SKM-1 treated with dmso at 0.1 percent for 144 hours (cell line): ENCODE measurements around the gene CYSRT1.
A peak's percentile ranks its signal among the peaks of the same experiment; 100 is the strongest.
"Not testable (repeated sequence)": the region's sequence is repeated elsewhere in the genome, so short reads cannot be mapped to it uniquely, and the experiment has no call there.

Source experiments
- DNase-seq: peaks from one replicate; lab custom pipeline; 2025; ENCODE audit not compliant: unreplicated experiment; lab: John Stamatoyannopoulos, UW

CYSRT1 gene

GRCh38 chr9:137247916-137248175 lies 22.9 kb downstream of the CYSRT1 start:
- DNase-seq = no peak

DNA sequence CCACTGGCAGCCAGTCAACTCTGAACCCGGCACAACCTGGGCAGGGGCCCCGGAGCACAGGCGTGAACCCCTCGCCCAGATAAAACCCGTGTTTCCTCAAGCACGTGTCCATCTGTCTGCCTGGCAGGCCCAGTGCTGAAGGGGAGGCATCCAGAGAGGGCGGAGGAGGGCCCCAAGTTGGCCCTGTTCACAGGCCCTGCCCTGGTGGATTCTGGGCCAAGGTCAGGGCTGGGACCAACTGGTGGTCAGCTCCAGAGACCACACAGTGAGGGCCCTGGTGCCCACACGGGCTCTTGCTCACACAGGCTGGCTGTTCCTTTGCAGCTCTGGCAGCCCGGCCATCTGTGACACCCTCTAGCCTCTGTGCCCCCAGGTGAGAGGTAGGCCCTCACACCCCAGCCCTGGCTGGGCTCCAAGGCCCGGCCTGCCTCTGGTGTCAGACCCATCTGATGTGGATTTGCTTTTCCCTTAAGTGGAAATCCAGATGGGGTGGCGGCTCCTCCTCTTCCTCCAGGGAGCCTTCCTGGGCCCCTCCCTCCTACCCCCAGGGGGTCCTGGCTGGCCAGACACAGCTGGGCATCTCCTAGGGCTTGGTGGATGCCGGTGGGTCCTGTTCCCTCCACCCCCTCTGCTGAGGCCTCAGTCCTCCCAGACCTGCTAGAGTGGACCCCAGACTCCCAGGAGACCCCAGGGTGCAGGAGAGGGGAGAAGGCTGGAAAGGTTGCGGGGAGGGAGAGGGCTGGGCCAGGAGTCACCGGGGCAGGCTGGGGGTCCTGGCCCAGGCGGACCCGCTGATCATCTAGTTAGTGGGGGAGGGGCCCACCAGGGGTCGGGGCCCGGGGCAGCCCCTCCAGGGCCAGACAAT lies 25.6 kb downstream of the CYSRT1 start:
- no peak for DNase-seq

DNA sequence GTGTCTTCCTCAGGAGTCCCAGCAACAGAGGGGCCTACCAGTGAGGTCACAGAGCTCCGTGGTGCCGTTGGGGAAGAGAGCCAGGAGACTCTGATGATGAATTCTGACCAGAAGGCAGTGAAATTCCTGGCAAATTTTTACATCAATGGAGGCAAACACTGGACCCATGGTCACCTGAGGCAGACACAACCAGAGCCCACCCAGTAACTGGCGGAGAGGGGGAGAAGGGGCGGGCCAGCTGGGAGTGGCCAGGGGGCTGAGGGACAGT lies 26.2 kb downstream of the CYSRT1 start, which contains the start of gene STPG3:
Gene STPG3, plus strand, starts transcription at position 93 of the 268 bp plus-strand sequence. Its CDS starts 1 bp downstream, at position 94.
- DNase-seq = no peak

GRCh38 chr9:137251490-137252268 lies 26.7 kb downstream of the CYSRT1 start:
- DNase-seq = no peak

DNA sequence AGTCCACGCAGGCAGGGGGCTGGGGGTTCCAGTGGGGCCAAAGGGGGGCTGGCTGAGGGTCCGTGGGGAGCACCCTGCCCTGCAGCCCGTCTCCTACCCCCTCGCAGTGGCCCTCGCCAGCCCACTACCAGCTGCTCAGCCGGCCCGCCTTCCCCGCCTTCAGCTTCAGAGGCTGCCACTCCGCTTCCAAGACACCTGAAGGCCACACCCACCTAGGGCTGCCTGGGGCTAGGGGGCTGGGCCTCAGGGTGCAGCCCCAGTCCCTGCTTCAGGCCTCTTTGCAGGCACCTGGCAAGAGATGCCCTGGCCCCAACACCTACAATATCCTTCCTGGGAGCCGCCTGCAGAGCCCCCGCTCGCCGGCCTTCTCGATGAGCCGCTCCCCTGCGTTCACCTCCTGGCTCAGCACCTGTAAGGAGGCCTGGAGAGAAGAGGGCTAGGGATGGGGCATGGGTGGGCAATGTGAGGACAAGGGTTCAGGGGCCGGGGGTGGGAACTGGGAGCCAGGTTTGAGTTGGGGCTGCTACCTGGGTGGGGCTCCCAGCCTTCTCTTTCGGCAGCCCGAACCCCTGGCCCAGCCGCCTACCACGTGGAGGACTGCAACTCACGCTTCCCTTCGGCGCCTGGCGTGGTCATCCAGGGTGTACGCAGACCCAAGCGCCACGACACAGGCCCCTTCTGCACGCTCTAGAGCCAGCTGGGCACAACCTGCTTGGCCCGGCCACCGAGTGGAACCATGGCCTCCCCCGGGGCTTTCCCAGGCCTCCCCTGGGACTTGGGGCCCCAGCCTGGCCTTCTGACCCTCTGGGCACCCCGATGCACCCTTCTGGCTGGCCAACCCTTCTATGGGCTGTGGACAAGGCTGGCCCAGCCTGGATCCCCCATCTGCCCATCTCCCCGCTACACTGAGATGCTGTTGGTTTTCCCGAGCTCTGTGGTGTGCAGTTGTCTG lies 27.9 kb downstream of the CYSRT1 start:
- DNase-seq = no peak

- DNase-seq = no peak
Observed at GRCh38 chr9:137253717-137254623, 29.0 kb downstream of the CYSRT1 start.

DNA sequence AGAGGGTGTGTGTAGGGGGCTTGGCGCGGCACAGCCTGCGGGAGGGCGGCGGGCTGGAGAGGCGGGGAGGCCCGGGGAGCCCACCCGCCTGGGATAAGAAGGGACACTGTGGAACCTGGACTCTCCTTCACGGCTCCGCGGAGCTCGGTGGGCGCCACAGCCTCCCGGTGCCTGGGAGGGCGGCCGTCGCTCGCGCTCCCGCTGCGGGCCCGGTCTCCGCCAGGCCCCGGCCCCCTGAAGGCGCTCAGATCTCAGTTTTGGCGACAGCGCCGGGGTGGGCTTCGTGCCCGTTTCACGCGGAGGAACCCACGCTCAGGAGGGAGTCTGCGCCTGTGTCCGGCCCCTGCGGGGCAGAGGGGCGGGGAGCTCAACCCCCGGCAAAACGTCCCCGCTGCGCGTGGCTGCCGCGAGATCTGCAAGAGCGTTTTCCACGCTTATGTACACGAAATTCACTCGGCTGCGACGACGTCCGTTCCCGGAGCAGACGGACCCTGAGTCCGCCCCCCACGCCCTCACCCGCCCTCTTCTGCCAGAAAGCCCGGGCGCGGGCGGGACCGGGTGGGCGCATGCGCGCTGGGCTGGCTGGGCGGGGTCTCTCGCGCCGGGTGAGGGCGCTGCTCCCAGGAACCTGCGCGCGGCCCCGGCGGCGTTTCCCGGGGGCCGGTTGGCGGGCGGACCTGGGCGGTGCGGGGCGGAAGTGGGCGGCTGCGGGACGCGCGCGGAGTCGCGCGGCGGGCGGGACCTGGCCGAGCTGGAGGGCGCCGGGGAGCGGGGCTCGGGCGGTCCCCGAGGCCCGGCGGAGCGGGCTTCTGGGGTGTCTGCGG lies 29.9 kb downstream of the CYSRT1 start, which contains the start of gene NELFB:
Gene NELFB, plus strand, starts transcription at position 704 of the 824 bp plus-strand sequence.
- peak; percentile 80 for DNase-seq

DNA sequence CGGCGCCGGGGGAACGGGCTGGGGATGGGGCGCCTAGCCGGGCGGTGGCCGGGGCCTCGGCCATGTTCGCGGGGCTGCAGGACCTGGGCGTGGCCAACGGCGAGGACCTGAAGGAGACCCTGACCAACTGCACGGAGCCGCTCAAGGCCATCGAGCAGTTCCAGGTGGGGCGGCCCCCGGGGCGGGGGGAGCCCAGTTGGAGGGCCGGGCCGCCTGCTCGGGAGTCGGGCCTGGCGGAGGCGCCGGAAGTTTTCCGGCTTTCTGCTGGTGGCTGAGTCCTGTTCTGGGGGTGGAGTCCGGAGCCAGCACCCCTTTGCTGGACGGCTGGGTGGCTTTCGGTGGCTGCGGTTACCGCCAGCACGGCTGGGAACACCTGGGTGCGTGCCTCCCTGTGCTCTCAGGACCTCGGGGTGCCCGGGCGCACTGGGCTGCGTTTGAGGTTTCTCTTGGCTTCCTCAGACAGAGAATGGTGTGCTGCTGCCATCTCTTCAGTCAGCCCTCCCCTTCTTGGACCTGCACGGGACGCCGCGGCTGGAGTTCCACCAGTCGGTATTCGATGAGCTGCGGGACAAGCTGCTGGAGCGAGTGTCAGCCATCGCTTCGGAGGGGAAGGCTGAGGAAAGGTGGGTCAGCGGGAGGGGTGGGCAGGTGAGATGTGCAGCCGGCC lies 30.6 kb downstream of the CYSRT1 start:
- DNase-seq = no peak

GRCh38 chr9:137256362-137256761 lies 31.4 kb downstream of the CYSRT1 start:
- no peak for DNase-seq

DNA sequence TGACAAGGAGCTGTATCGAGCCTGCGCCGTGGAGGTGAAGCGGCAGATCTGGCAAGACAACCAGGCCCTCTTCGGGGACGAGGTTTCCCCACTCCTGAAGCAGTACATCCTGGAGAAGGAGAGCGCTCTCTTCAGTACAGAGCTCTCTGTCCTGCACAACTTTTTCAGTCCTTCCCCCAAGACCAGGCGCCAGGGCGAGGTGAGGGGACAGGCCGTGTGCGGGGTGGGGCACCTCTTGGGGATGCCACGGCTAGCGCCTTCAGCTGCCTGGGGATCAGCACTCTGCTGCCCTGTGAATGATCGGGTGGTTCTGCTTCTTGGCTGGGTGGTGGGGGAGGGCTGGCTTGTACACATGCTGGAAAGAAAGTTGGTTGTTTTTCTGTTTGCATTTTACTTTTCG lies 31.9 kb downstream of the CYSRT1 start:
- no peak for DNase-seq

DNA sequence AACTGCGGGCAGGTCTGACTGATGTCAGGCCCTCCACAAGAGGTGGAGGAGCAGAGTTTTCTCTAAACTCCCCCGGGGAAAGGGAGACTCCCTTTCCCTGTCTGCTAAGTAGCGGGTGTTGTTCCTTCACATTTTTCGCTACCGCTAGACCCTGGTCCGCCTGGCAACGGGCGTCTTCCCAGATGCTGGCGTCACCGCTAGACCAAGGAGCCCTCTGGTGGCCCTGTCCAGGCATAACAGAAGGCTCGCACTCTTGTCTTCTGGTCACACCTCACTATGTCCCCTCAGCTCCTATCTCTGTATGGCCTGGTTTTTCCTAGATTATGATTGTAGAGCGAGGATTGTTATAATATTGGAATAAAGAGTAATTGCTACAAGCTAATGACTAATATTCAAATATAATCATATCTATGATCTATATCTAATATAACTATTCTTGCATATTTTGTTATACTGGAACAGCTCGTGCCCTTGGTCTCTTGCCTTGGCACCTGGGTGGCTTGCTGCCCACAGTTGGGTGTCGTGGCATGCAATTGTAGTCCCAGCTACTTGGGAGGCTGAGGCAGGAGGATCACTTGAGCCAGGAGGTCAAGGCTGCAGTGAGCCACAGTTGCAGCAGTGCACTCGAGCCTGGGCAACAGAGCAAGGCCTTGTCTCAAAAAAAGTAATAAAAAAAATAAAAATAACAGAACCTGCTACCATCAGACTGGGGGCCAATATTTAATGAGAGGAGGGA lies 37.4 kb downstream of the CYSRT1 start:
- not testable (repeated sequence) for DNase-seq

DNA sequence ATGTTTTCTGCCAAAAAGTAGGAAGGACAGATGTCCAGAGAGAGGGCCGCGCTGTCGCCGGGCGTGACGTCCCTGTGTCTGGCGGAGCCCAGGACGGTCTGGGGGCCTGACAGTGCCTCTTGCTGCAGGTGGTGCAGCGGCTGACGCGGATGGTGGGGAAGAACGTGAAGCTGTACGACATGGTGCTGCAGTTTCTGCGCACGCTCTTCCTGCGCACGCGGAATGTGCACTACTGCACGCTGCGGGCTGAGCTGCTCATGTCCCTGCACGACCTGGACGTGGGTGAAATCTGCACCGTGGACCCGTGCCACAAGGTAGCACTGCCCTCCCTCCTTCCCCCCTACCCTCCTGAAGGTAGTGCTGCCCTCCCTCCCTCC lies 37.9 kb downstream of the CYSRT1 start:
- no peak for DNase-seq

DNA sequence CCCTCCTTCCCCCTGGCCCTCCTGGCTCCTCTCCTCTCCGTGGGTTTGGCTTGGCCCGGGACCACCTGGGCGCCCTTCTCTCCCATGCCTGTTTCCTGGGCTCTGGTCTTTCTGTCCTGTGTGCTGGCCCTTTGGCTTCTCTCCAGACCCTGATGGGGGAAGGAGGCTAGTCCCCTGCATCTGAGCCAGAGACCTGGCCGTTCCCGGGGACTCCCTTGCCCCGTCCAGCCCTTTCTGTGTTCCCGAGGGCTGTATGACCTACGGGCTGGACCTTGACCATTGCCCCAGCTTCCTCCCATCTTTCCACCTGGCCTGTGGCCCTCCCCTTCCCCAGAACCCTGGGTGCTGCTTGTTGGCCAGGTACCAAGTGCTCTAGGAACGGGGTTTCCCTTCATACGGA lies 38.5 kb downstream of the CYSRT1 start:
- no peak for DNase-seq

- no peak for DNase-seq
Observed at GRCh38 chr9:137264067-137264466, 39.1 kb downstream of the CYSRT1 start.

GRCh38 chr9:137265496-137266161 lies 40.7 kb downstream of the CYSRT1 start:
- no peak for DNase-seq

GRCh38 chr9:137266162-137266527 lies 41.2 kb downstream of the CYSRT1 start:
- no peak for DNase-seq

DNA sequence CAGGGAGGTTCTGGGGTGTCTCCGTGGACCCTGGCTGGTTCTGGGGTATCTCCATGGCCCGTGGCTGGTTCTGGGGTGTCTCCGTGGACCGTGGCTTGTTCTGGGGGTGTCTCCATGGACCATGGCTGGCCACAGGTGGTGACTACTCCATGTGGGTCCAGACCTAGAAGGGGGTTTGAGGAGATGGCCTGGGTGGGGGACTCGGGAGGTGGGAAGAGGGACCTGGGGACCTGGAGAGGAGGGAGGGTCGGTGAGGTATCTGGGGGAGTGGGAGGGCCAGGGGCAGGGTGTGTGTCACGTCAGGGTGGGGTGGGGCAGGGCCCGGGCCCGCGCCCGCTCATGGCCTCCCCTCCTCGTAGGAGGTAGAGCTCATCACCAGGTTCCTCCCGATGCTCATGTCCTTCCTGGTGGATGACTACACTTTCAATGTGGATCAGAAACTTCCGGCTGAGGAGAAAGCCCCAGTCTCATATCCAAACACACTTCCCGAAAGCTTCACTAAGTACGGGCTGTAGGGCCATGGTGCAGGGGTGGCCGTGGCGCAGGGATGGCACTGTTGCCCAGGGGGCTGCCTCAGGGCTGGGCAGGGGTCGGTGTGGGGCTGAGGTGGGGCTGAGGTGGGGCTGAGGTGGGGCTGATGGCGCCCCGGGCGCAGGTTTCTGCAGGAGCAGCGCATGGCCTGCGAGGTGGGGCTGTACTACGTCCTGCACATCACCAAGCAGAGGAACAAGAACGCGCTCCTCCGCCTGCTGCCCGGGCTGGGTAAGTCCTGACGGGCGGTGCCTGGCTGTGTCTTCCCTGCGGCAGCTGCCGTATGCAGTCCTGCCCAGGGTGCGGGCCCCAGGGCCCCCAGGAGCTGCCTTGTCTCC lies 41.8 kb downstream of the CYSRT1 start:
- no peak for DNase-seq
